ENCODE measurements around the gene PLCG1. TPM values are rescaled to one million over a fixed set of nuclear protein-coding genes. Genes with fewer than 3 reads are reported as not detected.
A peak's percentile ranks its signal among the peaks of the same experiment; 100 is the strongest.

Gene PLCG1
- polyA plus RNA-seq, 1 donor from 2014 or later: 164 TPM

GRCh38 chr20:41140226-41141133 lies 3.1 kb downstream of the PLCG1 start:
- no peaks in the 10 kb centered on the region for H3K9me3 ChIP-seq (ENCODE audit: low read length)
- no peak overlapping the region for H3K9ac ChIP-seq (ENCODE audit: low read length)
- peak overlapping the region; percentile 87 for H3K4me3 ChIP-seq (ENCODE audit: low read length)
- H3K27ac ChIP-seq (ENCODE audit: low read length): no peak overlapping the region
- no peaks in the 10 kb centered on the region for H3F3A ChIP-seq (ENCODE audit: insufficient read depth, low read length, poor library complexity, severe bottlenecking)
- H3K36me3 ChIP-seq (ENCODE audit: insufficient read depth, low read length): no peaks in the 10 kb centered on the region
- no peaks in the 10 kb centered on the region for H3K9me2 ChIP-seq (ENCODE audit: insufficient read depth, low read length)
- no peak for TF ChIP-seq EZH2 (IDR thresholded peaks at IDR 0.05; ENCODE audit: borderline replicate concordance, insufficient read depth, low read length, poor library complexity, severe bottlenecking)
- no peak for TF ChIP-seq CTCF (IDR thresholded peaks at IDR 0.05; ENCODE audit: poor library complexity, severe bottlenecking)
- no peak for TF ChIP-seq RAD21 (conservative IDR thresholded peaks at IDR 0.05)
- TF ChIP-seq TAF1 (IDR thresholded peaks at IDR 0.05; ENCODE audit: low read depth): no peak
- TF ChIP-seq MXI1 (conservative IDR thresholded peaks at IDR 0.05; ENCODE audit: poor library complexity, severe bottlenecking): no peak
- TF ChIP-seq REST (IDR thresholded peaks at IDR 0.05; ENCODE audit: borderline replicate concordance): no peak
- no peak for TF ChIP-seq SMC3 (conservative IDR thresholded peaks at IDR 0.05; ENCODE audit: poor library complexity)
- TF ChIP-seq EP300 (conservative IDR thresholded peaks at IDR 0.05; ENCODE audit: poor library complexity, severe bottlenecking): no peak
- TF ChIP-seq POLR2AphosphoS5 (IDR thresholded peaks at IDR 0.05): no peak
- H3K4me2 ChIP-seq (ENCODE audit: low read length): no peak overlapping the region
- no peaks in the 10 kb centered on the region for H3K27me3 ChIP-seq (ENCODE audit: insufficient read depth, low read depth, low read length)
- no peak overlapping the region for H2AFZ ChIP-seq (ENCODE audit: low read depth, low read length)
- peaks cover 80% of the 10 kb centered on the region for H3K79me2 ChIP-seq (replicated peaks; ENCODE audit: insufficient read depth, low read length)
- peaks cover 44% of the 10 kb centered on the region for H4K20me1 ChIP-seq (ENCODE audit: insufficient read depth)

- no peaks in the 10 kb centered on the region for H3K9me2 ChIP-seq (ENCODE audit: insufficient read depth, low read length)
- no peaks in the 10 kb centered on the region for H3K36me3 ChIP-seq (ENCODE audit: insufficient read depth, low read length)
- H3K4me2 ChIP-seq (ENCODE audit: low read length): no peak overlapping the region
- H3K4me3 ChIP-seq (ENCODE audit: low read length): peak overlapping the region; percentile 87
- no peaks in the 10 kb centered on the region for H3K9me3 ChIP-seq (ENCODE audit: low read length)
- no peak overlapping the region for H2AFZ ChIP-seq (ENCODE audit: low read depth, low read length)
- H3K27ac ChIP-seq (ENCODE audit: low read length): no peak overlapping the region
- H3K27me3 ChIP-seq (ENCODE audit: insufficient read depth, low read depth, low read length): no peaks in the 10 kb centered on the region
- TF ChIP-seq EP300 (conservative IDR thresholded peaks at IDR 0.05; ENCODE audit: poor library complexity, severe bottlenecking): no peak
- TF ChIP-seq SMC3 (conservative IDR thresholded peaks at IDR 0.05; ENCODE audit: poor library complexity): no peak
- TF ChIP-seq EZH2 (IDR thresholded peaks at IDR 0.05; ENCODE audit: borderline replicate concordance, insufficient read depth, low read length, poor library complexity, severe bottlenecking): no peak
- no peak for TF ChIP-seq TAF1 (IDR thresholded peaks at IDR 0.05; ENCODE audit: low read depth)
- TF ChIP-seq MXI1 (conservative IDR thresholded peaks at IDR 0.05; ENCODE audit: poor library complexity, severe bottlenecking): no peak
- no peak for TF ChIP-seq RAD21 (conservative IDR thresholded peaks at IDR 0.05)
- no peak for TF ChIP-seq CTCF (IDR thresholded peaks at IDR 0.05; ENCODE audit: poor library complexity, severe bottlenecking)
- TF ChIP-seq POLR2AphosphoS5 (IDR thresholded peaks at IDR 0.05): no peak
- TF ChIP-seq REST (IDR thresholded peaks at IDR 0.05; ENCODE audit: borderline replicate concordance): no peak
- no peak overlapping the region for H3K9ac ChIP-seq (ENCODE audit: low read length)
- H3F3A ChIP-seq (ENCODE audit: insufficient read depth, low read length, poor library complexity, severe bottlenecking): no peaks in the 10 kb centered on the region
- peaks cover 52% of the 10 kb centered on the region for H4K20me1 ChIP-seq (ENCODE audit: insufficient read depth)
- H3K79me2 ChIP-seq (replicated peaks; ENCODE audit: insufficient read depth, low read length): peaks cover 88% of the 10 kb centered on the region
Observed at GRCh38 chr20:41141153-41141815, 3.9 kb downstream of the PLCG1 start.

Data from neural cell (in vitro differentiated cells).